ENCODE data around the gene TALDO1. TPM values are rescaled to one million over a fixed set of nuclear protein-coding genes. Genes with fewer than 3 reads are reported as not detected.

TALDO1 gene
- total RNA-seq, 4 donors from 2014 or later = 203 to 323 (median 241) TPM

DNA sequence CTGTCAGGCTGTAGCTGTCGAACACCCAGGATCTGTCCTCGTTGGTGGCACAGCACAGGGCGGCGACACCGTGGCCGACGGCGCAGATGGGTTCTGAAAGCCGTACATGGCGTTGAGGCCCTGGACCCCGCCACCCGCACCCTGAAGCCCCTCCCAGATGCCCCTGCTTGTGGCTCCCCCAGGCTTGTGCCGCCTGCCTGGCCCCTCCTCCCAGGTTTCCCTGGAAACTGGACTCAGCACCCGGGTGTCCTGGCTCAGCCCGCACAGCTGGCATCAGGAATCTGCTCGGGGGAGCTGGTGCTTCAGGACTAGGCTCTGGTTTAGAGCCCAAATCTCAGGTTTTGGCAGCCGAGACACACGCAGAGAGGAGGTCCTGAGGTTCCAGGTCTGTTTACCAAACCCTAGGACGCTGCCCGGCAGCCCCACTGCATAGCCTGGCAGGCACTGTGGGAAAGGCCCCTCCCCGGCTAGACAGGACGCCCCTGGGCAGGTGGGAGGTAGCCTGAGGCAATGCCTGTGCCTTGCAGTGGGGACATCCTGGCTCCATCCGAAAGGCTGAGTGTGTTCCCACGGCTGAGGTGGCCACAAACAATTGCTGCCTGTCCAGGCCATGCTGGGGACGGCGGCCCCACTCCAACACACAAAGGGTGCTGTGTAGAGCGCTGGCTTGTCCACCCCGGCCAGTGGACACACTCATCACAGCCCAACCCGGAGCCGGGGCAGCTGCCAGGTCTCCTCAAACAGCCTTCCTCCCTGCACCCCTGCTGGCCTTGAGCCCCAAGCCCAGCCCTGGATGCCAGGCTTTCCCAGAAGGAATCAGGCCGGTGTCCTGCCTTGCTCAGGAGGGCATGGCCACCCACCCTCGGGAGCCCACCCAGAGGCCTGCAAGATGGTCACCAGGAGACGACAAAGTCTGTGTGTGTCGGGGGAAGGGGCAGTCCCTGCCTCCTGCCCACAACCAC lies 25.4 kb downstream of the TALDO1 start:
- peaks cover 0 to 59% (median 29%) of the 10 kb centered on the region in 4 donors for H3K4me1 ChIP-seq
- H3K36me3 ChIP-seq = peaks cover 0 to 55% (median 4%) of the 10 kb centered on the region in 3 donors
- no peaks in the 10 kb centered on the region for H3K9me3 ChIP-seq
- no peak for TF ChIP-seq POLR2A (IDR thresholded peaks at IDR 0.05)
- peak in 1 of 2 donors; percentile 53 for TF ChIP-seq EP300 (IDR thresholded peaks at IDR 0.05)
- WGBS, 2 donors = 32 to 42% methylated on average over 9 to 21 of the region's 34 CpGs
- H3K27ac ChIP-seq = peak overlapping the region; percentile 34 to 89 (median 72)
- H3K4me3 ChIP-seq = no peak overlapping the region
- DNase-seq (ENCODE audit: low spot score in 2 of 2) = no peak
- H3K27me3 ChIP-seq = no peaks in the 10 kb centered on the region

DNA sequence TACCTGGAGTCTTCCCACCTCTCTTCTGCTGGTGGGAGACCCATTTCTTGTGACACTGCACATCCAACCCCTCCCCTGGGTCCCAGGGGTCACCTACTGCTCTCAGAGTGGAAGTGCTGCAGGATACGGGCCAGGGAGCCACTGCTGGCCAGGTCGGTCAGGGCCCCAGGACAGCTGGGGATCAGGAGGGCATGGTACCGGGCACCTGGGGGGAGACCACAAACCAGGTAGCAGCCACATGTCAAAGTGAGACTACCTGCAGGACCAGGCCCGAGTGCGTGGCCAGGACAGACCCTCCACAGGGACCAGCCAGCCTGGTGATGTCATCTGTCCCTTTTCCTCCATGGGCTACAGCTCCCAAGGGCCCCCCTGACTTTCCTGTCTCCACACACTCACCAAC lies 26.2 kb downstream of the TALDO1 start:
- Histone ChIP-seq H3K9me3 (no peaks in the 10 kb centered on the region), H3K4me1 (peaks cover 0 to 66% (median 34%) of the 10 kb centered on the region in 4 donors), H3K4me3 (no peak overlapping the region), H3K27ac (peak overlapping the region; percentile 9 to 89 (median 54)), H3K27me3 (no peaks in the 10 kb centered on the region), H3K36me3 (peaks cover 0 to 48% (median 4%) of the 10 kb centered on the region in 3 donors)
- DNase-seq (ENCODE audit: low spot score in 2 of 2) = no peak
- 81% methylated on average over 5 of the region's 5 CpGs; no CpG with 5 or more reads in 1 of the 2 donors for WGBS, 2 donors
- TF ChIP-seq EP300 (IDR thresholded peaks at IDR 0.05) (no peak), POLR2A (IDR thresholded peaks at IDR 0.05) (no peak)
- TF ChIP-seq, protein P1, sequence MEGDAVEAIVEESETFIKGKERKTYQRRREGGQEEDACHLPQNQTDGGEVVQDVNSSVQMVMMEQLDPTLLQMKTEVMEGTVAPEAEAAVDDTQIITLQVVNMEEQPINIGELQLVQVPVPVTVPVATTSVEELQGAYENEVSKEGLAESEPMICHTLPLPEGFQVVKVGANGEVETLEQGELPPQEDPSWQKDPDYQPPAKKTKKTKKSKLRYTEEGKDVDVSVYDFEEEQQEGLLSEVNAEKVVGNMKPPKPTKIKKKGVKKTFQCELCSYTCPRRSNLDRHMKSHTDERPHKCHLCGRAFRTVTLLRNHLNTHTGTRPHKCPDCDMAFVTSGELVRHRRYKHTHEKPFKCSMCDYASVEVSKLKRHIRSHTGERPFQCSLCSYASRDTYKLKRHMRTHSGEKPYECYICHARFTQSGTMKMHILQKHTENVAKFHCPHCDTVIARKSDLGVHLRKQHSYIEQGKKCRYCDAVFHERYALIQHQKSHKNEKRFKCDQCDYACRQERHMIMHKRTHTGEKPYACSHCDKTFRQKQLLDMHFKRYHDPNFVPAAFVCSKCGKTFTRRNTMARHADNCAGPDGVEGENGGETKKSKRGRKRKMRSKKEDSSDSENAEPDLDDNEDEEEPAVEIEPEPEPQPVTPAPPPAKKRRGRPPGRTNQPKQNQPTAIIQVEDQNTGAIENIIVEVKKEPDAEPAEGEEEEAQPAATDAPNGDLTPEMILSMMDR (IDR thresholded peaks at IDR 0.05) = no peak

DNA sequence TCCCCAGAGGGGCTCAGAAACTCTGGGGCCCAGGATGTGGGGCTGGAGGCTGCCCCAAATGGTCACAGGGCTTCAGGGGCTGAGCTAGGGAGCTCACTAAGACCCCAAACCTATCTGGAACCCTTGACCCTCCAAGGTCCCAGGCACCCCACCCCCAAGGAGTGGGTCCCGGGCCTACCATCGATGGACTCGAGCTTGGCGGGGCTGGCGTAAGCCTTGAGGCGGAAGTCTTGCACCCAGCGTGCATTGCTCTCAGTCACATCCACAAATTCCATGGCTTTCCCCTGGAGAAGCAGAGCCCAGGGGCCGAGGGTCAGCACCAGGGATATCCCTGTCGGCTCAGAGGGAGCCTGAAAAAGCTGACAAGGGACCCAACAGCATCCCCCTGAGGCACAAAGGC lies 26.6 kb downstream of the TALDO1 start:
- TF ChIP-seq POLR2A (IDR thresholded peaks at IDR 0.05) (no peak), EP300 (IDR thresholded peaks at IDR 0.05) (no peak)
- TF ChIP-seq, protein P1 (IDR thresholded peaks at IDR 0.05) = no peak
- WGBS, 2 donors = 65 to 77% methylated on average over 7 to 9 of the region's 9 CpGs
- Histone ChIP-seq H3K36me3 (peaks cover 0 to 45% (median 4%) of the 10 kb centered on the region in 3 donors), H3K9me3 (no peaks in the 10 kb centered on the region), H3K27ac (peak overlapping the region; percentile 9 to 89 (median 54)), H3K4me3 (no peak overlapping the region), H3K4me1 (peaks cover 0 to 70% (median 35%) of the 10 kb centered on the region in 4 donors), H3K27me3 (no peaks in the 10 kb centered on the region)
- no peak for DNase-seq (ENCODE audit: low spot score in 2 of 2)

DNA sequence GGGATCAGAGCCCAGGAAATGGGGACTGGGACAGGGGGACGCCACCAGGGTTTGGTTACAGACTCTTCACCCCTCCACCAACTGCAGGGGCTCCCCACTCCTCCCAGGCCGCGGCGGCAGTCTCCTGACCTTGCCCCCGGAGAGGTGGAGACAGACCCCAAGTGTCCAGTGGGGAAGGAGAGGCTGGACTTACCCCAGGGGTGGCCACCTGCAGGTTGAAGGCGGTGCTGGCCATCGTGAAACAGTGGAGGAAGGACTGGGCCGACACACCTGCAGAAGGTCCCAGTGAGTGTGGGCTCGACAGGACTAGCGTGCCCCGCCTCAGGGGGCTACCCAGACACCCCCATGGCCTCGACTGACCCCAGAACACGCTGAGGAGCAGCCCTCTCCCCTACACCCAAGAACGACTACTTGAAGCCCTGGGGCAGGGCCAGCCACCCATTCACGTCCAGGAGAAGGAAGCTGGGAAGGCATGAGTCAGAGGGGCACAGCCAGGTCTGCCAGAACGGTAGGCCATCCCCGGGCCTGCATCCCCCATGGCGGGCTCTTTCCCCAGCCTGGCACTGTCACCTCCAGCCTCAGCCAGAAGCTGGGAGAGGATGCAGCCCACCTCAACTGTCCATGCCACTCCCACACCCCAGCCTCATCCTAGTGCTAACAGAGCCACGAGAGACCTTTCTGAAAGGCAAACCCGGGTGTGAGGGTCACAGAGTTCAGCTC lies 27.8 kb downstream of the TALDO1 start:
- H3K4me3 ChIP-seq = no peak overlapping the region
- no peaks in the 10 kb centered on the region for H3K9me3 ChIP-seq
- peaks cover 0 to 39% (median 2%) of the 10 kb centered on the region in 3 donors for H3K36me3 ChIP-seq
- peaks cover 0 to 77% (median 35%) of the 10 kb centered on the region in 4 donors for H3K4me1 ChIP-seq
- 67 to 75% methylated on average over 18 to 20 of the region's 20 CpGs for WGBS, 2 donors
- no peak for TF ChIP-seq POLR2A (IDR thresholded peaks at IDR 0.05)
- TF ChIP-seq EP300 (IDR thresholded peaks at IDR 0.05) = no peak
- TF ChIP-seq, protein P1 (IDR thresholded peaks at IDR 0.05) = no peak
- no peaks in the 10 kb centered on the region for H3K27me3 ChIP-seq
- DNase-seq (ENCODE audit: low spot score in 2 of 2) = no peak
- H3K27ac ChIP-seq = peak overlapping the region in 2 of 4 donors; percentile 26 to 94

DNA sequence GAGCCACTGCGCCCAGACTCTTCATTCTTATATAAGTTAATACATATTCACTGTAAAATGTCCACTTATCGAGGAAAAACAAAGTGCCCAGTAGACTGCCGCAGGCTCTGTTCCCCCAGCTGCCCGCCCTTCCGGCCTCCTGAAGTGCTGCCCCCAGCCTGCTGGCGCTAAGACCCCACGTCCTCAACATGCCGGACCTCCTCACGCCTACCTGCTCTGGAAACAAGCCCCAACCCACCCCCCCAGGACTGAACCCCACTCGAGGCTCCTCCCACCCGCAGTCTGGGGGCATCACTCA lies 28.9 kb downstream of the TALDO1 start:
- Histone ChIP-seq H3K4me3 (peak overlapping the region; percentile 65 to 96 (median 87)), H3K27ac (peak overlapping the region in 3 of 4 donors; percentile 84 to 94 (median 93))

More for the DNA sequence above, 28.9 kb downstream of the TALDO1 start:
- Histone ChIP-seq H3K36me3 (peaks cover 0 to 34% (median 0%) of the 10 kb centered on the region in 3 donors), H3K27me3 (no peaks in the 10 kb centered on the region), H3K9me3 (no peaks in the 10 kb centered on the region), H3K4me1 (peaks cover 0 to 77% (median 35%) of the 10 kb centered on the region in 4 donors)
- no peak for DNase-seq (ENCODE audit: low spot score in 2 of 2)
- WGBS, 2 donors = 24 to 30% methylated on average over 11 of the region's 11 CpGs
- TF ChIP-seq, protein P1 (IDR thresholded peaks at IDR 0.05) = no peak
- TF ChIP-seq POLR2A (IDR thresholded peaks at IDR 0.05) (no peak), EP300 (IDR thresholded peaks at IDR 0.05) (no peak)
